Peyer's patch (tissue), 4 donors: ENCODE data around the gene GBX1.

Source experiments
- CTCF ChIP-seq, 6 experiments: fragments of 450-650 bp in 4 of 6; fragments of 200-600 bp in 2 of 6; sonication (generic) in 1 of 6; IDR thresholded peaks; one replicate each; pipeline ENCODE4 v1.5.1; 2017 to 2019; ENCODE audit warnings: antibody characterized with exemption in 6 of 6, mild to moderate bottlenecking in 3 of 6, moderate library complexity in 1 of 6
- POLR2A ChIP-seq, 2 donors: fragments of 450-650 bp; IDR thresholded peaks; one replicate each; pipeline ENCODE4 v1.5.1; 2017; ENCODE audit warnings: antibody characterized with exemption in 2 of 2, mild to moderate bottlenecking in 2 of 2, moderate library complexity in 2 of 2

DNA sequence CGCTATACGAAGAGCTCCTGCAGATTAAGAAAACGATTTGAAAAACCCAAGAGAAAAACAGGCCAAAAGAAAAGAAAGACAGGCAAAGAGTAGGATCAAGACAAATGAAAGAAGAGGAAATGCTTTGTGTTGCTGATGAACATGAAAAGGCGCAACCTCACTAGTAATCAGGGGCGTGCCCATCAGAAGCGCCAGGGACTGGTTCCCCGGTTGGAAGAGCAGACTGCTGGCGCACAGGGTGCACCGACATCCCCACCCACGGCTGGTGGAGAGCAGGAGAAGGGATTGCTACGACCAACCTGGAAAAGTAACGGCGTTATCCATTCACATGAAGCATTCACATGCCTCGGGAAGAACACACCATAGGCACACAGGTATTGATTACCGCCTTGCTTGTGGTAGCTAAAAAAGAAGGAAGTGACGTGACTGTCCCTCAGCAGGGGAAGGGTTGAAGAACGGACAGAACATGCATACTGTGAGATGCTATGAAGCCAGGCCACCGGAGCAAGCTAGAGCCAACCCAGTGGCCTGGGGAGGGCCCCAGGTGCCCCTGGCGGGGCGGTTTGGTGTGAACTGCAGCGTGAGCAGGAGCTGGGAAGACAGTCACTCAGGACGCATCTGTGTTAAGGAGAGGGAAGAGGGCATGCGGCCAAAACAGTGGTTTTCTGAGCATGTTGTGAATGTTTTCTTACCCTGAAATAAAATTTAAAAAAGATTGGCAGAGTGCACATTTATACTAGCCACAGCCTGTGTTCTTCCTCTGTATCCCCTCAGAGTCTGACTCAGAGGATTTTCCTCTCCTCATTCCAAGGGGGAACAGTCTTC lies 62.9 kb downstream of the GBX1 start:
- TF ChIP-seq CTCF (IDR thresholded peaks at IDR 0.05) (no peak), POLR2A (IDR thresholded peaks at IDR 0.05) (no peak)
